Inferior parietal cortex (tissue), 1 donor: ENCODE results near the gene VPS37D.
"Not testable (repeated sequence)": the region's sequence is repeated elsewhere in the genome, so short reads cannot be mapped to it uniquely, and the experiment has no call there.

Experiments
- DNase-seq: peaks from one replicate; pipeline ENCODE4 v3.0.0-alpha.2; 2016; ENCODE audit errors: extremely low spot score

Gene VPS37D

GRCh38 chr7:73706126-73707044 is 38.8 kb downstream of the VPS37D start:
- no peak for DNase-seq

DNA sequence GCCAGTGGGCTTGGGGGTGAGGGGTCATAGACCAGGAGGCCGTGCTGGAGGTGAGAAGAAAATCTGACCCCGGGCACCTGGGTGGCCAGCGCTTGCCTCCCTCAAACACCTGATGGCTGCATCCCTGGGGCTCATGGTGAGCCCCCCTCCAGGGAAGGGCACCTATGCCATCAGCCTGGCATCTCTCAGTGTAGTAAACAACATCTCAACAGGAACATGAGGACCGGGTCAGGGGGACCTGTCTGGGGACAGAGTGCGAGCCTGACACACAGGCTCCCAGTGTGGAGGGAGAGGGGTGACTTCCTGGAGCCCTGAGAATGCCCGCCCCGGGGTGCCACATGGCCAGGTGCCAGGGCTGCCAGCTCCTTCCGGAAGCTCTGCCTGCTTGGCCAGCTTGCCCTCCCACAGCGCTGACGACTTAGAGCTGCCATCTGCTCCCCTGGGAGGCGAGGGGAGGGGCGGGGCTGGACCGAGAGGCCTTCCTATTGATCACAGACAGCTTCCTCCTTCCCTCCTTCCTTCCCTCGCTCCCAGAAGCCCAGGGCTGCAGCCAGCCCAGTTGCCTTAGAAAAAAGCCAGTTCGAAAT is 39.5 kb downstream of the VPS37D start:
- DNase-seq = no peak

GRCh38 chr7:73708961-73709549 is 41.4 kb downstream of the VPS37D start:
- no peak for DNase-seq

DNA sequence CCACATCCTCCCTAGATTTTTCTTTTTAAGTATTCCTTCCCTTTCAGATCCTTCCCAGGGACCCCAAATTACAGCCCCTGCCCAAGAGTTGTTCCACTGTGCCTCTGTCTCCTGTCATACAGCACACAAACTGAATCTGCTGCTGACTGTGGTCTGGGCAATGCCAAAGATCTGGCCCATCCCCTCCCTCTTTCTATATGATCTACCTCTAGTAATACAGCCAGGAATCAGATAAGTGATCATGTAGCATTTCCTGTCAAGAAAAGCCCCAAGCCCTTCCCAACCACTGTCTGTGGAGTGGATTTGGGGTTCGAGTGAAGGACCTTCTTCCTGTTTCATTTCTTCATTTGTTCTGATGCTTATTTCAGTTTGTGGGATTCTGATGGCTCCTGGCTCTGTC is 45.1 kb downstream of the VPS37D start:
- DNase-seq = no peak

- not testable (repeated sequence) for DNase-seq
Observed at GRCh38 chr7:73713319-73713718, 45.7 kb downstream of the VPS37D start.

- DNase-seq = no peak
Observed at GRCh38 chr7:73715648-73716317, 48.2 kb downstream of the VPS37D start.

DNA sequence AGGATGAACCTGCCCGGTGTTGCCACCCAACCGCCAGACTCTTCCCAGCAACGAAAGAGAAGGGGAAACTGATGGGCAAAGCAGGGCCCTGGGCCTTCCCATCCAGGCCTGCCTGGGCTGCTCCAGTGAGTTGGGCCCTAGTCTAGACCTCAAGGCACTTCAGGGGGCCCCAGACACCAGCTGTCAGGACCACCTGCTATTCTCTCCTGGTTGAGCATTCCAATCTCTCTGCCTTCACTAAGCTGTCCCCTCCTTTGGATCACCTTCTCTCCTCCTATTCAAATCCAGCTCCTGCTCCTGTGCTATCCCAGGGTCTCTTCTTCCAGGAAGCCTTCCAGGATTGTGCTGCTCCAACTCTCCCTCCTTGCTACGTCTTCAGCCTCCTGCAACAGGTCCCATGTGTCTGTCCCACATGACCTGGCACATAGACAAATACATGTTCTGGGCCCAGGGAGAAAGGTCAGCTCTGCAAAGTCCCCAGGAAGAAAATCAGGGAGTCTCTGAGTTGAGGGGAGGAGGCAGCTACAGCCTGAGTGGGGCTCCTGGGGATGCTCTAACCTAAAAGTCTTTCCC is 48.8 kb downstream of the VPS37D start:
- DNase-seq = no peak

DNA sequence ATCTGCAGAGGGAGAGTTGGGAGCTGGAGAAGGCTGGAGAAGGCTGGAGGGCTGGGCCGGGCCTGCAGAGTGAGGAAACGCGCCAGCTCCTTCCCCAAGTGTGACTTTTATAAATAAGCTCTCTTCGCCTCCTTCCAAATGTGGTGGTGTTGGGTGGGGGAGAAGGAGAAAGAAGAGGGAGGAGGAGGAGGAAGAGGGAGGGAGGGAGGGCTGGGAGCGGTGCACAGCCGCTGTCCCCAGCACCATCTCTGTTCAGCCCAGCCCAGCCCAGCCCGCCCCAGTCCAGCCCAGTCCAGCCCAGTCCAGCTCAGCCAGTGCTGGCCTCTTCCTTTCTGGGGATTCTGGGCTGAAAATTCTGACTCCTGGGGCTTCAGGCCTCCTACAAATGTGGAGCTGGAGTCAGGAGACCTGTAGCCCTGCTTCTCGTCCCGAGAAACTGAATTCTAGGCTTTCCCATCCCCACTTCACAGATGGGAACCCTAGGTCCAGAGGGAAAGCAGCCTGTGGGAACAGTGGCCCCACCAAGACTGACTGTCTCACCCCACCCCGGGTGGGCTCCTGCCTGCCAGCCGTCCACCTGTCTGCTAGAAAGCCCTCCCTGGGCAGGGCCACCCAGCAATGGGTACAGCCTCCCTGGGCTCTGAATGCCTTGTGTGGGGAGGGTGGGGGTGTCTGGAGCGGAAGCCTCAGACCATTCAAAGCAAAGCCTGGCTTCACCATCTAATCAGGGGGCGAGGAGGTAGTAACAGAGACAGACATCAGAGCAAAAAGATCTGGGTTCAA is 49.6 kb downstream of the VPS37D start:
- no peak for DNase-seq

DNA sequence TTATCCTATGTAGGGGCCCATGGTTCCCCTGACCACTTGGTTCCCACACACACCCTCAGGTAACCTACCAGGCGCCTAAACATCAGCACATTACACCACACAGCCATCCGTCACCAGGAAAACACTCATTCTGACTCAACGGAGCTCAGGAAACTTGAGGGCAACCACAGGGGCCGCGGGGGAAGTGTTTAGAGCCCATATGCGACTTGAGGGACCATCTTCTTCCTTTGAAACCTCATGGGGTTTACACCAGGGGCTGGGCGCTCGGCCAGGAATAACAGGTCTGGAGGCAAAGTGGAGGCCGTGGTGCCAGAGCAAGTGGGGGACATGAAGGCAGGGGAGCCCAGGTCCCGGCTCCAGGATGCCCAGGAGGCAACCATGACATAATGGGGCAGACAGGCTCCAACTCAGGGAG is 50.4 kb downstream of the VPS37D start:
- no peak for DNase-seq

DNA sequence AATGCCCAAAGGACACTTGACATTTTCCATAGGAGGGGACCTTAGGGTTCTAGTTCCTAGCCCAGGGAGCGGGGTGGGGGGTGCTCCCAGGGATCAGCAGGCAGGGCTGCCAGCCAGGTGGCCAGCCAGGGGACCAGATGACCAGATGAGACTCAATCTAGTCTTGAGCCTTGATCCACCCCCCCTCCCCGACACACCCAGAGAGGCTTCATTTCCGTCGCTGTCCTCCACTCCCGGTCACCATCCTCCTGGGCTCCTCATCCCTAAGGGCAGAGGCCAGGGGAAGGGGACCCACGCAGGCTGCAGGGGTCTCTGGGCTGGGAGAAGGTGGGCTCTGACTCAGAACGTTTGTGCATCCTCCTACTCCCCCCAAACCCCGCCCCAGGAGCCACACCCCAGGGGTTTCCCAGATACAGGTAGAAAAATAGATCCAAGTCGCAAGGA is 50.8 kb downstream of the VPS37D start:
- DNase-seq = no peak

DNA sequence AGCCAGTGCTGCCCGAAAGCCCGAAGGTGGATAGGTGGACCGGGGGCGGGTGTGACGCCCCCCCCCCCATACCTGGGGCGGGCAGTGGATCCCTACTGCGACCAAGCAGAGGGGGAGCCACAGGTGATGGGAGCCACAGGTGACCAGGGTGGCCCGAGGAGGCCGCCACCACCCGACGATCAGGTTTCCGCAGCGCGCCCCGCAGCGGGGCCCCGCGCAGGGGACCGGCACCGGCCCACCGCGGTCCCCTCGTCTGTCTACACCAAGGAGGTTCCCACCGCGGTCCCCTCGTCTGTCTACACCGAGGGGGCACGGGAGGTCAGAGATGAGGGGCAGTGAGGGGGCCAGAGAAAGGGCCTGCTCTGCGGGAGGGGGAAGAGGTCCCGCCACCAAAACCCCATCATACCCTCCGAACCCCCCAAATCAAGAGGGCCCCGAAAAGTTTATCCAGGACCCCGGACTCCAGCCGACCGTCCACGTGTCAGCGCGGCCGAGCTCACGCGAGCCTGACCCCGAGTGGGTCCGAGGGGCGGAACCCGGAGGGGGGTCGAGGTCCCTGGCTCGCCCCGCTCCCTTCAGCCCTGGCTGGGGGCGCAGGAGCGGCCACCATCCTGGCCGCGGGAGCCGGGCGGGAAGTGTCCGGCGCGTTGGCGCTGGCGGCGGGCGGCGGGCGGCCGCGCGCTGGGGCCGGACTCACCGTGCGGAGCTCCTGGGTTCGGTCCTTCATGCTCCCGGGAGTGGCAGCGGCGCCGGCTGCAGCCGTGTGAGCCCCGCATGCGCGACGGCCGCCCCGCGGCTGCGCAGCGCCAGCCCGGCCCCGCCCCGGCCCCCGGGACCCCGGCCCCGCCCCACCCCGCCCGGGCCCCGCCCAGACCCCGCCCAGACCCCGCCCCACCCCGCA is 51.5 kb downstream of the VPS37D start, which contains the start of gene STX1A:
STX1A (minus strand) TSS at position 765 of the 901 bp plus-strand sequence; CDS start at position 727, 38 bp downstream.
- DNase-seq = no peak

GRCh38 chr7:73719806-73720169 is 52.2 kb downstream of the VPS37D start:
- DNase-seq = no peak

DNA sequence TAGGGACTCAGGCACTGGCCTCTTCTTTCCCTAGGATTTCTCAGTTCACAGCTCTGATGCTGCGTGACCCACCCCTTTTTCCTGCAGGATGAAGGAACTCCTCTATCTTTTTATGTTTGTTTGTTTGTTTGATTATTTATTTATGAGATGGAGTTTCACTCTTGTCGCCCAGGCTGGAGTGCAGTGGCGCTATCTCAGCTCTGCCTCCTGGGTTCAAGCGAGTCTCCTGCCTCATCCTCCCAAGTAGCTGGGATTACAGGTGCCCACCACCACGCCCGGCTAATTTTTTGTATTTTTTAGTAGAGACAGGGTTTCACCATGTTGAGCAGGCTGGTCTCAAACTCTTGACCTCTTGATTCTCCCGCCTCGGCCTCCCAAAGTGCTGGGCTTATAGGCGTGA is 52.8 kb downstream of the VPS37D start:
- not testable (repeated sequence) for DNase-seq

GRCh38 chr7:73721377-73721817 is 53.8 kb downstream of the VPS37D start:
- no peak for DNase-seq
